Subcutaneous adipose tissue (tissue), 4 donors: Measurements from ENCODE around the gene CPB2. TPM values are rescaled to one million over a fixed set of nuclear protein-coding genes. Genes with fewer than 3 reads are reported as not detected.

Source experiments
- total RNA-seq, 4 donors: library from RNA; depleted of rRNA; stranded (reverse); fragments of >200 nt; gene quantifications; one replicate each; pipeline ENCODE4 v1.1.0, GENCODE V29; 2016
- TF ChIP-seq, protein P1 (sequence below): fragments of 450-650 bp; IDR thresholded peaks from one replicate; pipeline ENCODE4 v1.5.1; 2016; ENCODE audit warnings: low read depth, mild to moderate bottlenecking, control low read depth, antibody characterized with exemption, moderate library complexity

The CPB2 gene
- total RNA-seq, 4 donors from 2014 or later: 0.34 TPM; not detected in 3

DNA sequence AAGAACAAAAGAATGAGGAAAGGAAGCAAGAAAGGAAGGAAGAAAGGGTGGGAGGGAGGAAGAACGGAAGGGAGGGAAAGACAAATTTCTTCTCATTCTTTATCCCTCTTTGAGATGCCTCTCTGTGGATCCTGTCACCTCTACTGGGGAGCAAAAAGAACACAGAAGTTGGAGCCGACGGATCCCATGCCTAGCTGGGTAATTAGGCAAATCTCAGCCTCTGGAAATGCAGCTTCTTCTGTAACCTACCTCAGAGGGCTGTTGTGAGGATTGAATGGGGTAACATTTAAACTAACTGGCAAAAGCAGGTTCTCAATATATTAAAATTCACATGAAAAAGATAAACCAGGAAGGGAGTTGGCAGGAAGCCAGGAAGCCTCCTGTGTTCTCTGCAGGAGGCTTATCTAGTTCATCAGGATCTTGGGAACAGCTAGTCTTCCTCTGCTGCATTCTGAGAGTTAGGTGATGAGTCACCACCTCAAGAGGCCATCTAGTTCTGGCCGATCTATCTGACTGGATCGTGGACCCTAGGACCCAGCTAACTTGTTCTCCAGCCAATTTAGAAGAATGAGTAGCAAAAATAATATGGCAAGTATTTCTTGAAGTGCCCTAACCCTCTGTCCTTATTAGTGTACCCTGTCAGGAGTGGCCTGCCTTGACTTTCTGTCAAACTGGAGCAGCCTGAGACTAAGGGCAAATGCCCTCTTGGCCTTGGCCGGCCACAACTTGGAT, 15.2 kb upstream of the CPB2 start:
- TF ChIP-seq, protein P1, sequence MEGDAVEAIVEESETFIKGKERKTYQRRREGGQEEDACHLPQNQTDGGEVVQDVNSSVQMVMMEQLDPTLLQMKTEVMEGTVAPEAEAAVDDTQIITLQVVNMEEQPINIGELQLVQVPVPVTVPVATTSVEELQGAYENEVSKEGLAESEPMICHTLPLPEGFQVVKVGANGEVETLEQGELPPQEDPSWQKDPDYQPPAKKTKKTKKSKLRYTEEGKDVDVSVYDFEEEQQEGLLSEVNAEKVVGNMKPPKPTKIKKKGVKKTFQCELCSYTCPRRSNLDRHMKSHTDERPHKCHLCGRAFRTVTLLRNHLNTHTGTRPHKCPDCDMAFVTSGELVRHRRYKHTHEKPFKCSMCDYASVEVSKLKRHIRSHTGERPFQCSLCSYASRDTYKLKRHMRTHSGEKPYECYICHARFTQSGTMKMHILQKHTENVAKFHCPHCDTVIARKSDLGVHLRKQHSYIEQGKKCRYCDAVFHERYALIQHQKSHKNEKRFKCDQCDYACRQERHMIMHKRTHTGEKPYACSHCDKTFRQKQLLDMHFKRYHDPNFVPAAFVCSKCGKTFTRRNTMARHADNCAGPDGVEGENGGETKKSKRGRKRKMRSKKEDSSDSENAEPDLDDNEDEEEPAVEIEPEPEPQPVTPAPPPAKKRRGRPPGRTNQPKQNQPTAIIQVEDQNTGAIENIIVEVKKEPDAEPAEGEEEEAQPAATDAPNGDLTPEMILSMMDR: no peak

DNA sequence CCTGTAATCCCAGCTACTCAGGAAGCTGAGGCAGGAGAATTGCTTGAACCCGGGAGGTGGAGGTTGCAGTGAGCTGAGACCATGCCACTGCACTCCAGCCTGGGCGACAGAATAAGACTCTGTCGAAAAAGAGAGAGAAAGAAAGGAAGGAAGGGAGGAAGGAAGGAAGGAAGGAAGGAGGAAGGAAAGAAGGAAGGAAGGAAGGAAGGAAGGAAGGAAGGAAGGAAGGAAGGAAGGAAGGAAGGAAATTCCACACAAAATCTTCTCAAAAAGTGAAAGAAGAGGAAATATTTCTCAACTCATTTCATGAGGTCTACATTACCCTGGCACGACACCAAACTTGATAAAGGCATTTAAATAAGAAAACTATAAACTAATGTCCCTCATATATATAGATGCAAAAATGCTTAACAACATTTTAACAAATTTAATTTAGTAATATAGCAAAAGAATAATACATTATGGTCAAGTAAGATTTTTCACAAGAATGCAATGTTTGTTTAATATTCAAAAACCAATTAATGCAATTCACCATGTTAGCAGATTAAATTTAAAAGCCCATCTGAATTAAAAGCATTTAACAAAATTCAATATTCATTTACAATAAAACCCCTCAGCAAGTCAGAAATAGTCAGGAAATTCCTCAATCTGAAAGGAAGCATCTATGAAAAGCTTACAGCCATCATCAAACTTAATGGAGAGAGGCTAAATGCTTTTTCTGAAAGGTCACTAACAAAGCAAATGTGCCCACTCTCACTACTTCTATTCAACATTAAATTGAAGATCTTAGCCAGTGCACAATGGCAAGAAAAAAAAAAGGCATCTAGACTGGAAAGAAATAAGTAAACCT, 12.0 kb upstream of the CPB2 start:
- TF ChIP-seq, protein P1: no peak

DNA sequence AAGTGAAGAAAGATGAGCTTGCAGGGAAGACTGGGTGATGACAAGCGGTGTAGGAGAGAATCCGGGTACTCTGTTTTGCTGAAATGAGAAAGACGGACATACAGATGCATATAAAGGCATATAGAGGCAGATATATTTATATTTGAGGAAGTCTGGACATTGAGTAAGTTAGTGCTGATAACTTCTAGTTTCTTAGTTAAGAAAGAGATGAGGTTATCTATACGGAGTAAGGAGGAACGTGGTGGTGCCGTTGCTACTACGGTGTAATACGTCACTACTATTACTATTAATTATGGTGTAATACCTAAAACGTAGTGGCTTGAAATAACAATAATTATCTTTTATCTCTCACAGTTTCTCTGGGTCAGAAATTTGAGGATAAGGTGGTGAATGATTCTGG, 9.8 kb upstream of the CPB2 start:
- TF ChIP-seq, protein P1: no peak

DNA sequence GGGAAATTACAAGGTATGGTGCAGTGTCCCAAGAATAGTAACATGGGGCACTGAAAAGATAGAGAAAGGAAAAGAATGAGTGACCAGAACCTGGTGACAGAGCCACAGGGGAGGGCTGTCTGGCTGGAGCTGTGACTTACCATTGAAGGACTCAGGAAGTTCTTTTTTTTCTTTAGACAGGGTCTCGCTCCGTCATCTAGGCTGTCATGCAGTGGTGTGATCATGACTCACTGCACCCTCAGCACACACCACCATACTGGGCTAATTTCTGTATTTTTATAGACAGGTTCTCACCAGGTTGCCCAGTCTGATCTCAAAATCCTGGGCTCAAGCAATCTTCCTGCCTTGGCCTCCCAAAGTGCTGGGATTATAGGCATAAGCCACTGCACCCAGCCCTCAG, 8.8 kb upstream of the CPB2 start:
- TF ChIP-seq, protein P1: no peak

DNA sequence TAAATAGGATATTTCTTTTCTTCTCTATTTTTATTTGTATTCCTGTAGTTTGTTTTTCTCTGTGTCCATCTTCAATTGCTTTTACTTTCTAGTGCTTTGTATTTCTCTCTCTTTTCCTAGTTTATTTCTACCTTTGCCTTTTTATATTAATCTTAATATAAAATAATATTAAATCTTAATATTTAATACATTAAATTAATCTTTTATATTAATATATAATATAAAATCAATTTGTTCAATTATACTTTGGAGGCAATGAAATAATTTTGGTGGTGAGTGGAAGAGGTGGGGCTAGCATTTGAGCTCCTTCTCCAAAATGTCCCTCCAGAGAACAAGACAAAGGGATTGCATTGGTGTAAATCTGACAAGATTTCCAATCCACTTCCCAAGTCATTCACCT, 6.3 kb upstream of the CPB2 start:
- TF ChIP-seq, protein P1: no peak

DNA sequence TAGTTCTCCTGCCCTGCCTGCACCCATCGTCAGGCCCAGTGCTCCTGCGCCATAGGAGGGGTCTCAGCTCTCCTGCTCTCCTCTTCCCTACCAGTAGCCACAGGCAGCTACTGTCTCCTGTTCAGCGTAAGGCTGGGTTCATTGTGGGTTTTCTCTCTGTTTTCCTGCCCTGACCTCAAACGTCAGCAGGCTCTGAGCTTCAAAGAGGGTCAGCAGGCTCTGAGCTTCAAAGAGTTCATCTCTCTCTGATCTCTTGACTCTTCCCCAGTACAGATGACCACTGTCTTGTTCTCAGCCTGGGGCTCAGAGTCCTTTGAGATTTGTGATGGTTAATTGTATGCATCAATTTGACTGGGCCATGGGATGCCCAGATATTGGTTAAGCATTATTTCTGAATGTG, 4.6 kb upstream of the CPB2 start:
- TF ChIP-seq, protein P1: no peak

DNA sequence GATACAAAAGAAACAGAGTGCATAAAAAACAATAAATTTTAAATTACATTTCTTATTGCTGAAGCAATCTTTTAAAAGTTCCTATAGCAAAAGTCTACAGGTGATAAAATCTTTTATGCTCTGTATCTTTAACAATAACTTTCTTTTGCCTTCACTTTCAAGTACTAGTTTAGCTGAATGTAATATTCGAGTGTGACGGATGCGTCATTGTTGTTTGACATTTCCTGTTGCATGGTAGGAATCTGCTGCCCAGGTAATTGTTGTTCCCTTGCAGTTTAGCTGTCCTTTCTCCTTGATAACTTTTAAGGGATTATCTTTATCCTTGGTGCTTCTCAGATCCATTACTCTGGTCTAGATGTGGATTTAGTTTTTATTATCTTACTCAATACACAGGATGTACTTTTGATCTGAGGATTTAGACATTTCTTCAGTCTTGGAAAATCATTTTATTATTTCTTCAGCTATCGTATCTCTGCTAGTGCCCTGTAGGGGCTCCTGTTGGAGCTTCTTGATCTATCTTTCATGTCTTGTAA, 2.1 kb upstream of the CPB2 start:
- TF ChIP-seq, protein P1: no peak
